NCI-H2171 (cell line): ENCODE data around the gene VPS37C.
"Not testable (repeated sequence)": the region's sequence is repeated elsewhere in the genome, so short reads cannot be mapped to it uniquely, and the experiment has no call there.

Source experiments
- DNase-seq: peaks from one replicate; lab custom pipeline; 2025; lab: John Stamatoyannopoulos, UW

Gene VPS37C

DNA sequence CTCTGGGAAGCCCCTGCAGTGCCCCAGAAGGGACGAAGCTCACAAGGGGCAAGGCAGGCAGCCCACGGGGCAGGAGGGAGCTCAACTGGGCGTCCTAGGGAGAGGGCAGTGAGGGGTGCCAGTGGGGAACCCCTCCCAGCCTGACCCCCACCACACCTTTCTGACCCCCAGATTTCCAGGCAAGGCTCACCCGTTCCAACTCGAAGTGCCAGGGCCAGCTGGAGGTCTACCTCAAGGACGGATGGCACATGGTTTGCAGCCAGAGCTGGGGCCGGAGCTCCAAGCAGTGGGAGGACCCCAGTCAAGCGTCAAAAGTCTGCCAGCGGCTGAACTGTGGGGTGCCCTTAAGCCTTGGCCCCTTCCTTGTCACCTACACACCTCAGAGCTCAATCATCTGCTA is 43.2 kb downstream of the VPS37C start:
- no peak for DNase-seq

DNA sequence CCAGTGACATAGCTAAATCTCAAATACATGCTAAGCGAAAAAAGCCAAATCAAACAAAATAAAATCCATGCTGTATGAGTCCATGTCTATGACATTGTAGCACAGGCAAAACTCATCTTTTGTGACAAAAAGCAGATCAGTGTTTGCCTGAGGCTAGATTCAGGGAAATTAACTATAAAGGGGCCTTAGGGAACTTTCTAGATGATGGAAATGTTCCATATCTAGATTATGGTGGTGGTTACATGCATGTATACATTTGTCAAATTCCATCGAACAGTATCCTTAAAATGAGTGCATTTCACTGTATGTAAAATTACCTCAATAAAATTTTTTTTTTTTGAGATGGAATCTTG is 44.1 kb downstream of the VPS37C start:
- no peak for DNase-seq

DNA sequence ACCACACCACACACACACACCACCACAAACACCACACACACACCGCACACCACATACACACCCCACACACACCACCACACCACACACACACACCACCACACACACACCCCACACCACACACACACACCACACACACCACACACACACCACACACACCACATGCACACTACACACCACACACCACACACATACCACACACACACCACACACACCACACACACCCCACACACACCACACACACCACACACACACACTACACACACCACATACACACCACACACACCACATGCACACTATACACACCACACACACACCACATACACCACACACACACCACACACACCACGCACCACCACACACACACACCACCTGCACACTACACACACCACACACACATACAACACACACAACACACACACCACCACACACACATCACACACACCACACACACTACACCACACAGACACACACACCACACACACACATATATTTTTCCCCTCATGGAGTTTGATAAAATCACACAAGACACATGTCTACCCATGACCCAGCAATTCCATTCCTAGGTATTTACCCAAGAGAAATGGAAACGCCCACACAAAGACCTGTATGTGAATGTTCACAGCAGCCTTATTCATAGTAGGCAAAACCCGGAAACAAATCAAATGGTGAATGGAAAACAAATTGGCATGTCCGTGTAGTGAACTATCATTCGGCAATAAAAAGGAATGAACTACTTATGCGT is 44.6 kb downstream of the VPS37C start:
- DNase-seq = no peak

DNA sequence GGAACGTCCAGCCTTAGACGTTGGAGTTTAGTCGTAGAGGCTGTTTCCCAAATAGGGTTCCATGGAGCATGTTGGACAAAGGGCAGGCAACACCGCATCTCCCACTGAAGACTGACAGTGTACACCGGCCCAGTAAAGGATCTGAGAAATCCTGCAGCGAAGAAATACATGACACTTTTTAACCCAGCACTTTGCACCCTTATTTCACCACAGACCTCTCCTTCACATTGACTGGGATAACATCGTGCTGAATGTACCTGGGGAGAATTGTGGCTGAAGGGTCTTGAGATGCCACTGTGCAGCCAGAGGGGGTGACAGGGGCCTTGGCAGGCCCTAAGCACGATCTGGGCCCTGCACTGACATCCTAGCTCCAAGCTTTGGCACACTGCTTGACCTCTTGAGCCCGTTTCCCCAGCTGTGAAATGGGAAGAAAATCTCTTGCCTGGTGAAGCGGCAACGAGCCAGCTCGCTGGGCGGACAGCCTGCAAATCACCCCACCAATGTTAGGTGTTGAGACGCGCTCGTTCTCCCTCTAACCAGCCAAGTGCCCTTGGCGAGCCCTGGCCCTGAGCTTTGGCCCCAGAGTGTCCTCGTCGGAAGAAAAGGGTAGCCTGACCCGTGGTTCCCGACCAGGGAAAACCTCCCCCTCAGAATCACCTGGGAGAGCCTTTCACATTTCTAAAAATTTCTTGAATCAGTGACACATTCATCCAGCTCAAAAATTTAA is 45.6 kb downstream of the VPS37C start:
- DNase-seq = no peak

DNA sequence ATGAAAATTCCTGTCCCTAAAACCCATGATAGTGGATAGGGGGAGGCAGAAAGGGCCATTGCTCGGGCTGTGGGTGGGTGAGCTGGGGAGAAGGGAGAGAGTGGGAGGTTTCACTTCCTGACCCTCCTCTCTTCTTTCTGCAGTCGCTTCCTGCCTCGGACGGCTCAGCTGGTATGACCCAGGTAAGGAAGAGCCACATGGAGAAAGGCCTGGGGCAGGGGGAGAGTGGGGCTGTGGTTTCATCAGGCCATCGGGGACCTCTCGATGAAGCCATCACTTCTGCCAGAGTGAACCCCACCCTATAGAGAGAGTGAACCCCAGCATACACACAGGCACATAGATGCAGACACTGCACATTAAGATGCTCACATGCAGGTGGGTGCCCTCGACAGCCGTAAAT is 46.3 kb downstream of the VPS37C start:
- DNase-seq = no peak

DNA sequence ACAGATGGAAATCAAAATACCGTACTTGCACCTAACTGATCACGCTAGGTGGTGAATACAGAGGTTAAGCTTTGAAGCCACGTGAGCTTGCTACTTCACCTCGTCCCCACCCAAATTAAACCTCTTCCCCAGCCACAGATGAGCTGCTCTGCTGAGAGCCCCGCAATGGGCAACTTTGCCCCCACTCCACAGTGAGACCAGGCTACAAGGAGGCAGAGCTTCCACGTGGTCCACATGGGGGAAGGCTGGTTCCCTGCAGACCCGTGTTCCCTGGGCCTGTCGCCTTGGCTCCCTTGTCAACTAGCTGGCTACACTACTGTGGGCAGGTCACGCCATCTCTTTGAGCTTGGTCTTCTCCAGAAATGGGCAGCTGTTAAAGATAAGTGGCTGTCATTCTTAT is 48.0 kb downstream of the VPS37C start:
- DNase-seq = no peak

DNA sequence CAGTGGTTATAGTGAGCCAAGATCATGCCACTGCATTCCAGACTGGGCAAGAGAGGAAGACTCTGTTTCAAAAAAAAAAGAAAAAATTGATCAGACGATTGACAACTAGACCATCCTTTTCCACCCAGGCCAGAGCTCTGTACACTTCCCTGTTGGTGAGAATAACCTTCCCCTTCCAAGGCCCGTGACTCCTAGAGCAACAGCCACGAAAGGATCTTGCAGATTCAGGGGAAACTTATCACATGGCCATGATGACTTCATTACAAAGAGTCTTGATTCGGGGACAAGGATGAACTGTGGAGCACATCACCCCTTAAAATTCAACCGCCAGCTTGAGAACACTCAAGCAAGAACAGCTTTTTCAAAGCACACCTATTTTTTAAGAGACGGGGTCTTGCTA is 48.7 kb downstream of the VPS37C start:
- DNase-seq = no peak

DNA sequence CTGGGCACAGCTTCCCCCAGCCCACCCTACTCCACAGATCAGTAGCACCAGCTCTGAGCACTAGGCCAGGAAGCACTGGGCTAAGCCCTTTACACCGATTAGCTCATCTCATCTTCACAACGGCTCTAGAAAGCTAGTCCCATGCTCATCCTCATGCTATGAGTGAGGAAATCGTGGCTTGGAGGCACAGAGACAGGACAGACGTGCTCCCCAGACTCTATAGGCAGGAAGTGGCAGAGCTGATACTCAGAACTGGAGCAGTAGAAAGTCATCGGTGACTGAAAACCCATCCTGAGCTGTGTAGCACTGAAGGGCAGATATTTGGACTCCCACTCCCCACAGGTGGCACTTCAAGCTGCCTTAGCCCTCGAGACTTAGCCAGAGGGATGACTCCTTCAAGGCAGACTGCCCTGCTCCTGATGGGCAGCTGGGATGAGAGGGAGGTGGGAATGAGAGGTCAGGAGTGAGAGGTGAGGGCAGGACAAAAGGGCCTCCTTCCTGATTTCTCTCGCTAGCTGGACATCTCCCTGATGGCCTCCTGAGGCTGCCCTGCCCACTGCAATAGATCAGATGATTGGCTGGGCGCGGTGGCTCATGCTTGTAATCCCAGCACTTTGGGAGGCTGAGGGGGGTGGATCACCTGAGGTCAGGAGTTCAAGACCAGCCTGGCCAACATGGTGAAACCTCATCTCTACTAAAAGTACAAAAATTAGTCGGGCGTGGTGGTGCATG is 49.3 kb downstream of the VPS37C start:
- no peak for DNase-seq

DNA sequence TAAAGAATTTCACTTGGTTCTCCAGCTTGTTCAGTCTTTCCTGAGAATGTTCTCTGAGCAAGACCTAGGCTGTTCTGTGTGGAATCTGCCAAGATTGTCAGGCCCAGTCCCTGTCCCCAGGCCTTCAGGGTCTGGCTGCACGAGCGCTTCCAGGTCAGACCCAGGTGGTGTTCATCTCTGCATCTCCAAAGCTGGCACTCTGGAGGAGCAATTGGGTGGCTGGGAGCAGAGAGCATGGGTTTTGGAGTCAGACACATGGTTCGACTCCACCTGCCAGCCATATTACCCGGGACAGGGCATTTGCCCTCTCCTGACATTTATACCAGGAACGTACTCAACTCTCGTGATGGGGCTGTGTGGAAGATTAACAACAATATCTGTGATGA is 50.2 kb downstream of the VPS37C start:
- no peak for DNase-seq

DNA sequence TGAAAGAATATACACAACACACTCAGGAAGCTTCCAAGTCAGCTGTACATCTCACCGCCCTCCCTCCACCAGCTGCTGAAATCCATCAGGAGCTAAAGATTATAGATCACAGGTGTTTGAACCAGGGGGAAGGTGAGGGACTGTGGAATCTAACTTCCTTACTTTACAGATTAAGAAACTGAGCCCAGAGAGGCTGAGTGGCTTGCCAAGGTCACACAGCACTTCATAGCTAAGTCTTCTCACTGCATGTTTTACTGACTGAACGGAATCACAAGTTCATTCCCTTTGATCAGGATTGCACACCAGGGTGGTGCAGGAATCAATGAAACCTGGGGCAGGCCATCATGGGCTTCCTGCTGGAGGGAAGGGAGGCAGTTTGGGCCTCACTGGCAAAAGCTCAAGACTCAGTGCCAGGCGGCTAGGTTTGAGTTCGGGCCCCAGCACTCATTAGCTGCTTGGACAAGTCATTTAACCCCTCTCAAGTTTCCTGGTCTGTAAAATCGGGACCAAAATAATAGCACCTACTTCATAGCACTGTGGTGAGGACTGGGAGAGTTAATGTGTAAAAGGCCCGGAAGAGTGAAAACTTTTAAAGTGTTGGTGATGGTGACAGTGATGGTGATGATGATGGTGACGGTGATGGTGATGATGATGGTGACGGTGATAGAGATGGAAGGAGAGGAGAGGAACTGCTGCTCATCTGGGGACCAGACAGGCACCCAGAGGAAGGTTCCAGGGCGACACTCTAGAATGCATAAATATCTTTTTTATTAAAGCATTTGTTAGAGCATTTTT is 50.8 kb downstream of the VPS37C start:
- DNase-seq = no peak

DNA sequence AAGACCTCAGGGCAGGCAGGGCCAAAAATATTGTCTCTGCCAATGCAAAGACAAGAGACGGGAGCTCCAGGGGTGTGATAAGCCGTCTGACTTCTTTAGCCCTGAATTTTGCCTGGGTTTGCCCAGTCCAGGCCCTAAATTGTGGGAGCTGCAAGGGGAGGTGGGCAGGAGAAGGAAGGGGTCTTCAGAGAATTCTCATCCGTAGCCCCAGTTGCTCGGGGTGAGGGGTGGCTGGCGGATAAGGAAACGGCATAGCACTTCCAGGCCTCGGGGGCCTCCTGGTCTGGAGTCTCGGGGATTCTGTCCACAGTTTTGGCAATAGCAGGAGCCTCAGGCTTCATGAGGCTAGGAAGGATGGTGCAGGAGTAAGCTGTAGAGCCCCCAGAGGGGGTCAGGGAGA is 51.6 kb downstream of the VPS37C start:
- DNase-seq = no peak

DNA sequence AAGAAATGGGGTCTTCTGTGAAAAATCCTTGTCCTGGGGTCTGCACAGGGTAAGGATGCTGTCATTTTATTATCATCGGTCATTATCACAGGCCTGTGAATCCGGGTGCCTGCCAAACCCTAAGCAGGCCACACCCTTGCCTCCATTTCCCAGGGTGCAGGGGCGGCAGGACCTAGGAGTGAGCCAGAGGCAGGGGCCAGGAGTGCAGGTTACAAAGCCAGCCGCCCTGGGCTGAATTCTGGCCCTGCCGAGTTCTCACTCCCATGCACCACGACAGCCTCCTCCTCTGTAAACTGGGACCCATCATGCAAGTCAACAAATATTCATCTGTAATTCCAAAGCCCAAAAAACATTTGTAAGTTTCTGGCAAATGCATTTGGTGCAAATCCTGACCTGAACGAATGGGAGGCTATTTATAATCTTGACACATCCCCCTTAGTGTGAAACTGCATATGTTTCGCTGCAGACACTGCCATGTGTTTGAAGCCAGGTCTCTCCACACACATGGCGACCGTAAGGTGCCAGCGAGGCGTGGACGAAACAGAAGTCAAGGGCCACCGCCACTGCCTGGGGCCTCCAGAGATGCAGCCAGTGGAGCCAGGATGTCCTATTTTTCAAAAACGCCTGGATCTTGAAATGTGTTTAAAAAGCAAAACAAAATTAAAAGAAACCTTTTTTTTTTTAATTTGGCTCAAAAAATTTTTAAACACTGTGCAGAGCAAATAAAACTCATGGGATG is 52.2 kb downstream of the VPS37C start:
- no peak for DNase-seq

DNA sequence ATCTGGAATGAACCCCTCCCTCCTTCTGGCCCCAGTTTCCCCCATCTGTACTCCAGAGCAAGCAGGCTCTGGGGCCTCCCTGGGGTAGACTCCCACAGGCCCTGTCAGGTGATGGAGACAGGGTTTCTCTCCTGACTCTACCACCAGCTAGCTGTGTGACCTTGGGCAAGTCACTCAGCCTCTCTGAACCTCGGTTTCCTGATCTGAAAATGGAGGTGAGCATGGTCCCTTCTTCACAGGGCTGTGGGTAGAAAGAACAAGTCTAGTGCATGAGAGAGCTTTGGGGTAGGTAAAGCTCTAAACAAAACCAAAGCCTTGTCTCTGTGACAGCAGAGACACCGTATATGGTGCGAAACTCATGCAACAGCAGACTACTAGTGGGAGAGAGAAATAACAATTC is 53.3 kb downstream of the VPS37C start:
- DNase-seq = no peak

DNA sequence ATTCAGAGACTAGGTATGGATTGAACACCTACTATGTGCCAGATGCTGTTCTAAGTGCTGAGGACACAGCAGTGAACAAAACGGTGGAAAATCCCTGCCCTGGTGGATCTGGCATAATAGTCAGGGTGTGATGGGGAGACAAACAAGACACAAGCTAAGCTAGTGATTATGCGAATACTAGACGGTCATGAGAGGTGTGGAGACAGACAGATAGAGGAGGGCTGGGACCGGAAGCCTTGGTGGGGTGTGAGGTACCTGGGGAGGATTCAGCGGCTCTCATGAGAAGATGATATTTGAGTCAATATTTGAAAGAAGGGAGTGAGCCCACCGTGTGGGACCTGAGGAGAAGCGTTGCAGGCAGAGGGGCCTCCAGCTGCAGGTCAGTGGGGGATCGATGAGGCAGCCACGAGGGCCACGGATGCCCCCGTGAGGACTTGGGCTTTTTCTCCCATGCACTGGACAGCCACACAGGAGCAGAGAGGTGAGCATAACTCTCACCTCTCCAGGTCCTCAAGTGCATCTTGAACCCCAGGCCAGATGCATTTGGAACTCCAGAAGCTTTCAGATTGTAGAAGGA is 54.2 kb downstream of the VPS37C start:
- no peak for DNase-seq

DNA sequence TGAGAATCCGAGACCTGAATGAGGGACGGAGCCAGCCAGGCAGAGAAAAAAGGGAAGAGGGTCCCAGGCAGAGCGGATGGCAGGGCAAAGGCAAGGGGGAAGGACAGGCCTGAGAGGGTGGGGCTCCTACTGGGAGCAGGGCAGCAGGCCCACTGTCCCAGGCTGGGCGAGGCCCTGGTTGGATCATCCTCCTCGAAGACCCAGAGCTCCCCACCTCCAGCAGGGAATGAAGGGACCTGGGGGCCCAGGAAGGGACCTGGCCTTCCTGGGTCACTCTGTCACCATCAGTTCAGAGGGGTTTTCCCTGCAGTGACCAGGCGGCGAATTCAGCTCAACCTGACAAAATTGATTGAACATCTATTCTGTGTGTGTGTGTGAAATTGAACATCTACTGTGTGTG is 54.9 kb downstream of the VPS37C start:
- no peak for DNase-seq

DNA sequence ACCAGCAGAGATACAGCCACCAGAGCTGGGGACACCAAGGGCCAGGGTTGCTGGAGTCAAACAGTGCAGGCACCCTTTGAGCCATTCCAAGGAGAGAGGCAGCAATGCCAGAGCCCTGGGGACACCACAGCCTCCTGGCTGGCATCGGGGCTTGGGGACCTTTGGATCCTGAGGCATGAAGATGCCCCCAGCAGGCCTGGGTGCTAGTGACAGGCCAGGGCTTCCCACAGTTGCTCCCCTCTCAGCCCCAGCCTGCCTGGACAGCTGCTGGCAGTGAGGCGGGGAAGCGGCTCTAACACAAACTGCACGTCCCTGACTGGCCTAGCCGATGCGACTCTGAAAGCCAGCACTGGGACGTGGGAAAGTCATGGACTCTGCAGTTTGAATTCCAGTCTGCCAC is 56.3 kb downstream of the VPS37C start:
- DNase-seq = no peak

DNA sequence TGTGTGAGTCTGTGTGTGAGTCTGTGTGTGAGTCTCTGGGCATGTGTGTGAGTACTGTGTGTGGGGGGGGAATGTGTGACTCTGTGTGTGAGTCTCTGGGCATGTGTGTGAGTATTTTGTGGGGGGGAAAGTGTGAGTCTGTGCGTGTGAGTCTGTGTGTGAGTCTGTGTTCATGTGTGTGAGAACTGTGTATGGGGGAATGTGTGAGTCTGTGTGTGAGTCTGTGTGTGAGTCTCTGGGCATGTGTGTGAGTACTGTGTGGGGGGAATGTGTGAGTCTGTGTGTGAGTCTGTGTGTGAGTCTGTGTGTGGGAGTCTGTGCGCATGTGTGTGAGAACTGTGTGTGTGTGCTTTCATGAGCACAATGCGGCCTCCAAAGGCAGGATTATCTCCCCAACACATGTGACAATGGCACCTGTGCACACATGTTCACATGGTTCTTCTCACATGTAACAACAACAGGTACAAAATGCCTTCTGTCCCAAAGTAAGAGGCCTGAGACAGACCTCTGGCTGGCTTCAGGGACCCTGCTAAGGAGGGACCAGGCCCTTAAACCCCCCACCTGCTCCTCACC is 57.3 kb downstream of the VPS37C start:
- DNase-seq = no peak

DNA sequence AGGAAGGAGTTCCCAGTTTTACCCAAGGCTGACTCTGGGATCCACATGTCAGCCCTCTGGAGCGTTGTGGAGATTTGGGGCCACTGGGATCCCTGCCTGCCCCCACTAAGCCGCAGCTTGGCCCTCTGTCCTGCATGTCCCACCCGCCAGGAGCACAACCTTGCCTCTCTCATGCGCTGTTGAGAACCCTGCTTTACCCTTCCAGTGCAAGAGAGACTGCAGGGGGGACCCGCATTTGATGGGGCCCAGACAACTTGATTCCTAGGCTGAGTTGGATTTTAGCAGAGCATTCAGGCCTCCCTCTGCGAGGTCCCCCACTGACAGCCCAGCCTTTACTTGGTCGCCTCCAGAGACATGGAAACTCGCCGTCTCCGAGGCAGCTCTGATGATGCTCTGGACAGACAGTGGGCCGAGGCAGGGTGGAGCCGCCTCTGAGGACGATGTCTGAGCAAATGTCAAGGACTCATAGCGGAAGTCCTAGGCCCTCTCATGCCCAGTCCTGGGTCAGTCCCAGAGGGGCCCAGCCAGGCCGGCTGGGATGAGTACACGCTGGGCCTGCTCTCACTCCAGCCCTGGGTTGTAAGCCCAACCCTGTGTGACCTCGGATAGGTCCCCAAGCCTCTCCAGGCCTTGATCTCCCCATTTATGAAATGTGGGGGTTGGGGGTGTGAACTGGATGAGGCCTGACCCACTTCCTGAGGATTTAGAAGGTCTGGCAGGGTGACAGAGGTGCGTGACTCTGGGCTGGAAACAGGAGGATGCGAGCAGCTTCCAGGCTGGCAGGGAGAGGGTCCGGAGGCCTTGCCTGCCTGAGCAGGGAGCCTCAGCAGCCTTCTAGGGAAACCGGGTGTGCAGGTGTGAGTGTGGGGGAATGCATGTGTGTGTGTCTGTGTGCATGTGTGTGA is 58.3 kb downstream of the VPS37C start:
- DNase-seq = no peak

DNA sequence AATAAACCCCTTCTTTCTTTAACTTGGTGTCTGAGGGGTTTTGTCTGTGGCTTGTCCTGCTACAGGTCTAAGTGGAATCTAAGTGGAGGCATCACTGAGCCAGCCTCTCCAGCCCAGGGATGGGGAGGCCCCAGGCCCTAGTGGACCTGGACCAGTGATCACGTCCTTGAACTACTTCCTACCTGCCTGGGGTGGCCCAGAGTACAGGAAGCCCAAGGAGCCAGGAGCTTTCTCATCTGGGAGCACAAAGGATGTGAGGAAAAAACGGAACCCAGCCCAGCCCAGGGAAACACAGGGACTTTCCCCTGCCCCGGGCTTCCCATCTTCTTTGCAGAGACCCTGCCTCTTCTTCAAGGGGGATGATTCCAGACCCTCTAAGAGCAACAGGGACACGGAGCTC is 62.4 kb downstream of the VPS37C start:
- no peak for DNase-seq

DNA sequence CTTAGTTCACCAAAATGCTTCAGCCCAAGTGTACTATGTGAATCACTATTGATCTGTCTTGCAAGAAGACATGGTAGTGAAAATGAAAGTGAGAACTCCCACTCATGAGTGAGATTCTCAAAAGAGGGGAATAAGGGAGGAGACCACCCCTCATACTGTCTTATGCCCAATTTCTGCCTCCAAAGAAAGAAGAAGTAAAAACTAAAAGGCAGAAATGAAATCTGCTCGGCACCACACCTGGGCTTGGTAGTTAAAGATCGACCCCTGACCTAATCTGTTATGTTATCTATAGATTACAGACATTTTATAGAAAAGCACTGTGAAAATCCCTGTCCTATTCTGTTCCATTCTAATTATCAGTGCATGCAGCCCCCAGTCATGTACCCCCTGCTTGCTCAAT is 63.0 kb downstream of the VPS37C start:
- not testable (repeated sequence) for DNase-seq
